NCI-H446 treated with DMSO at 0.1 percent for 48 hours (cell line): Measurements from ENCODE around the gene ZER1.

Experiments
- DNase-seq: peaks from one replicate; lab custom pipeline; 2025; lab: John Stamatoyannopoulos, UW

The ZER1 gene

DNA sequence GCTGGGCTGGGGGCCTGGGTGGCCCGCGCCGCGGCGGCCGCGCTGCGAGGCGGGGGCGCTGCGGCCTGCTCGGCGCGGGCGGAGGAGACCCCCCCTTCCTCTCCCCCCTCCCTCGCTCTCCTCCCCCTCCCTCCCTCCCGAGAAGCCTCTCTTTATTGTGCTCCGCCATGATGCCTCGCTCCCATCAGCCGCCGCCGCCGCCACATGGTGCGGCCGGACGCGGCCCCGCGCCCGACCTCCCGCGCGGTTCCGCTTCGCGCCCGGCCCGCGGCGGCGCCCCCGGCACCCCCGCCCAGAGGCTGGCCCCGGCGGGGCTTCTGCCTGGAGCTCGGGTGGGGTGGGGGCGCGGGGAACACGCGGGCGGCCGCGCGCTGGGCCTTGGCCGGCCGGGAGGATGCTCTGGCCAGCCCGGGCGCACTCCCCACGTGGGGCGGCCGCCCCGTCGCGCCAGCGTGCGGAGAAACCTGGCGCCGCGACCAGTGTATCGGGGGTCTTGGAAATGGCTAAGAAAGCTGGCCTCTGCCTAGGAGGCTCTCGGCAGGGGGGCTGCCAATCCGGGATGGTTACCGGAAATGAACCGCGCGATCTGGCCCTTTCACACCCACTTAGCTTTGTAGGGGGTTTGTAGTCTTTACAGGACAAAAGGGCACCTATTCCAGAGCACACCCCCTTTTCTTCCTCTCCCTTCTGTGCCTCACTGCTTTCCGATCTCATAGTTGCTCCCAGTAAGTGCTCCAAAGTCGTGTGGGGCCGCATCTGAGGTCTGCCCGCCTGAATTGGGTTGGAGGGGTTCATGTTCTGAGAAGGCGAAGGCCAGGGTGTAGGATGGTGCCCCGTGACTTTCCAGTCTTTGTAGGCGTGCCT is 81.7 kb downstream of the ZER1 start:
- no peak for DNase-seq

- no peak for DNase-seq
Measured at GRCh38 chr9:128689293-128689774, 82.4 kb downstream of the ZER1 start.

DNA sequence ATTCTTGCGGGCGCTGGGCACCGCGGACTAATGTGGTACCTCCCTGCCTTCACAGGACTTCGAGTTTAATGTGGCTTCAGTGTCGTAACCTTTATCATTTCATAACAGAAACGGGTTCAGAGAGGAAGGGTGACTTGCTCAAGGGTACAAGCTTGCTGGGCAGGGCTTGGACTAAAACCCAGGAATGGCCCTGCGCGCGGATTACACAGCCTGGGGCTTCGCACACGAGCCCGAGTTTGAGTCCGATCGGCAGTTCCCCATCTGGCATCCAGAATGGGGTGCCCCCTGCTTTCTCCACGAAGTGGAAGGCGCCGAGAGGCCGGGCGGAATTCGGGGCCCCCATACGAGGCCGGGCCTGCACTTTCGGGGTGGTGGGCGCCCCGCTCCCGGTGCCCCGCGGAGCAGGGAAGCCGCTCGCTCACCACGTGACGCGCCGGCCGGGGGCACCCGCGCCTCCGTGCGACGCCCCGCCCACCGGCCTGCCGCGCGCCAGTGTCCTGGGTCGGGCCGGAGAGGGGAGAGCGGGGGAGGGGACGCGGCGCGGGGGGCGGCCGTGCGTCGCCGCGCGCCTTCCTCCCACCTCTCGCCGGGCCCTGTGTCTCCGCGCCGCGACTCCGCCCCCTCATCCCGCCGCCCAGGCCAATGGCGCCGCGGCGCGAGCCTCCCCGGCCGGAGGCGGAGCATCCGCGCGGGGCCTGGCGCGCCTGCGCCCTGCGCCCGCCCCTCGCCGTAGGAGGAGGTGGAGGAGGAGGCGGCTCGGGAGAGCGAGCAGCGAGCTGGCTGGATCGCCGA is 83.0 kb downstream of the ZER1 start, which contains the start of gene SET:
SET (plus strand) TSS at position 722 of the 792 bp plus-strand sequence. CDS start 361 bp downstream, outside the sequence.
- peak; percentile 73 for DNase-seq

DNA sequence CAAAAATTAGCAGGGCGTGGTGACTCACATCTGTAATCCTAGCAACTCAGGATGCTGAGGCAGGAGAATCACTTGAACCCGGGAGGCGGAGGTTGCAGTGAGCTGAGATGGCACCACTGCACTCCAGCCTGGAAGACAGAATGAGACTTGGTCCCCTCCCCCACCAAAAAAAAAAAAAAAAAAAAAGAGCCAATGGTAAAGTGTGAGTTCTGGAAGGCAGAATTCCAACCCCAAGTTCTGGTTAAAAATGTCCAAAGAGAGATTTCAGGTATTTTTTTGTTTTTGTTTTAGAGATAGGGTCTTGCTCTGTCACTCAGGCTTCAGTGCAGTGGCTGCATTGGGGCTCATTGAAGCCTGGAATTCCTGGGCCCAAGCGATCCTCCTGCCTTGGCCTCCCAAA is 84.3 kb downstream of the ZER1 start:
- no peak for DNase-seq

DNA sequence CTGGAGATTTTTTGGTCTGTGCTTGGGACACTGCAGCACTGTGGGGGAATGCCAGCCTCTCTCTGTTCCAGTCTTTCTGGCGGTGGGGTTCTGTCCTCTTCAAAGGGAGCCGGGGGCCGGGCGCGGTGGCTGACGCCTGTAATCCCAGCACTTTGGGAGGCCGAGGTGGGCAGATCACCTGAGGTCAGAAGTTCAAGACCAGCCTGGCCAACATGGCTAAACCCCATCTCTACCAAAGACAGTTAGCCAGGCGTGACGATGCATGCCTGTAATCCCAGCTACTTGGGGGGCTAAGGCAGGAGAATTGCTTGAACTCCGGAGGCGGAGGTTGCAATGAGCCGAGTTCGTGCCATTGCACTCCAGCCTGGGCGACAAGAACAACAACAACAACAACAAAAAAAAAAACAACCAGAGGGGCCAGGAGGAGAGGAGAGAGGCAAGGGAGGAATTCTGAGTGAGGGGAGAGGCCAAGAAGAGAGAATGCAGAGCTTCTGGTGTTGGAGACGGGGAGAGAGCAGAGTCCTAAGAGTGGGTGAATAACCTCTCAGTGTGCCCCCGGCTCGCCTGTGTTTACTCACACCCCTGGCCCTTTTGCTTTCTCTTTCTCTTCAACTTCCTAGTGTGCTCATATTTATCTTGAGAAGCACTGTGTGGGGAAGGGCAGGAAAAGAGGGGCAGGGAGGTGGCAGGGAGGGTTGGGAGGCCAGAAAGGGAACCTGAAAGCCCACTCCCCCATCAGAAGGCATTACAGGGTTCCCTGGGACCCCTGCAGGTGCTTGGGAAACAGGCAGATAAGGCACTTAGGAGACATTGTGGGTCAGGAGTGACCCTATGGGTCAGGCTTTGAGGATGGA is 85.9 kb downstream of the ZER1 start:
- no peak for DNase-seq

DNA sequence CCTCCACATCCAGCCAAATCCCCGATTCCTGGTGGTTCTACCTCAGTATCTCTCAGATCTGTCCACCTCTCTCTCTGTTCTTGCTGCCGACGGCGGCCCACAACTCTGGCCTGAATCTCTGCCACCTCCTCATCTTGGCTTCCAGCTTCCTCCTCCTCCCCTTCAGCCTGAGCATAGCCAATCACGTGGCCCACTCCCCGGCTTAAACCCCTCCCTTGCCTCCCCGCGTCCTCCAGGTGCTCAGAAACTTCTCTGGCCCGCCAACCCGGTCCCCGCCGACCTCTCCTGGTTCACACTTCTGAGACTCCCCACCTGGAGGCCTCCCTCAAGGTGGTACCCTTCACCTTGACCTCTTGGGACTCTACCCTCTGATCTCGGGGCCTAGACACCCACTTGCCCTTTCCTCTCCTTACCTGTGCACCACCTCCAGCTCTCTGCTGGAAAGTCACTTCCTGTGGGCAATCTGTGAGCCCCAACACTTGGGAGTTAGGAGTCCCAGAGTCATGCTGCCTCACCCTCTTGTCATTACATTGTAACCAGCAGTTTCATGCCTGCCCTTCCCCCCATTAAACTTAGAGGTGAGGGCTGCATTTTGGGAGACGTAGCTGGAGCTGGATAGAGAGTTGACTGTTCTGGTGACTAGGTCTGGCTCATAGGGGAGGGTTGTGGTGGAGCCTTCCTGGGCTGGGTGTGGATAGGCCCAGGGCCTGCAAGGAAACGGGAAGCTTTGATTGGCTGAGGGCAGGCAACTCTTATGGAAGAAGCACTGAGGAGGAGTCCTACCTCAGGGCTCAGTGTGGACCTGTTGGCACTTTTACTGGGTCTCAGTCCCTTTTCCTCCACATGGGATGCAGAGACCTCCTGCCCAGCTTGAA is 87.2 kb downstream of the ZER1 start:
- peak; percentile 16 for DNase-seq

DNA sequence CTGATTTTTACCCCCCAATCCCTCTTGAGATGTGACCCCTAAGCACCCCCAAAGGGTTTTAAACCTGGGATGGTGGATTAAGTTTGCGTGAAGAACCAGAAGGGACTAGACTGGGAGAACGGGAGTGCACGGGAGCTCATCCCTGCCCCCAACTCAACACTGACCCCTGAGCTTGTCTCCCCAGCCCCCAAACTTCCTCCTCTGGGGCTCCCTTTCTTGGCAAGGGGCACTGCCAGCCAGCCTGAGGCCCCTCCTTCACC is 87.7 kb downstream of the ZER1 start:
- no peak for DNase-seq

GRCh38 chr9:128683340-128684064 is 88.2 kb downstream of the ZER1 start:
- no peak for DNase-seq
